Stimulated activated CD8-positive, alpha-beta memory T cell treated with anti-CD3 and anti-CD28 coated beads, Interleukin-15, amount 100 ng/mL, for 4 hours (primary cell): ENCODE data around the gene RELCH.
A peak's percentile ranks its signal among the peaks of the same experiment; 100 is the strongest.
"Not testable (repeated sequence)": the region's sequence is repeated elsewhere in the genome, so short reads cannot be mapped to it uniquely, and the experiment has no call there.

ENCODE experiments used
- DNase-seq, 2 donors: peaks; one replicate each; pipeline ENCODE4 v3.0.0-alpha.2; 2020; ENCODE audit warnings: low read depth in 2 of 2

RELCH gene, protein sequence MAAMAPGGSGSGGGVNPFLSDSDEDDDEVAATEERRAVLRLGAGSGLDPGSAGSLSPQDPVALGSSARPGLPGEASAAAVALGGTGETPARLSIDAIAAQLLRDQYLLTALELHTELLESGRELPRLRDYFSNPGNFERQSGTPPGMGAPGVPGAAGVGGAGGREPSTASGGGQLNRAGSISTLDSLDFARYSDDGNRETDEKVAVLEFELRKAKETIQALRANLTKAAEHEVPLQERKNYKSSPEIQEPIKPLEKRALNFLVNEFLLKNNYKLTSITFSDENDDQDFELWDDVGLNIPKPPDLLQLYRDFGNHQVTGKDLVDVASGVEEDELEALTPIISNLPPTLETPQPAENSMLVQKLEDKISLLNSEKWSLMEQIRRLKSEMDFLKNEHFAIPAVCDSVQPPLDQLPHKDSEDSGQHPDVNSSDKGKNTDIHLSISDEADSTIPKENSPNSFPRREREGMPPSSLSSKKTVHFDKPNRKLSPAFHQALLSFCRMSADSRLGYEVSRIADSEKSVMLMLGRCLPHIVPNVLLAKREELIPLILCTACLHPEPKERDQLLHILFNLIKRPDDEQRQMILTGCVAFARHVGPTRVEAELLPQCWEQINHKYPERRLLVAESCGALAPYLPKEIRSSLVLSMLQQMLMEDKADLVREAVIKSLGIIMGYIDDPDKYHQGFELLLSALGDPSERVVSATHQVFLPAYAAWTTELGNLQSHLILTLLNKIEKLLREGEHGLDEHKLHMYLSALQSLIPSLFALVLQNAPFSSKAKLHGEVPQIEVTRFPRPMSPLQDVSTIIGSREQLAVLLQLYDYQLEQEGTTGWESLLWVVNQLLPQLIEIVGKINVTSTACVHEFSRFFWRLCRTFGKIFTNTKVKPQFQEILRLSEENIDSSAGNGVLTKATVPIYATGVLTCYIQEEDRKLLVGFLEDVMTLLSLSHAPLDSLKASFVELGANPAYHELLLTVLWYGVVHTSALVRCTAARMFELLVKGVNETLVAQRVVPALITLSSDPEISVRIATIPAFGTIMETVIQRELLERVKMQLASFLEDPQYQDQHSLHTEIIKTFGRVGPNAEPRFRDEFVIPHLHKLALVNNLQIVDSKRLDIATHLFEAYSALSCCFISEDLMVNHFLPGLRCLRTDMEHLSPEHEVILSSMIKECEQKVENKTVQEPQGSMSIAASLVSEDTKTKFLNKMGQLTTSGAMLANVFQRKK

DNA sequence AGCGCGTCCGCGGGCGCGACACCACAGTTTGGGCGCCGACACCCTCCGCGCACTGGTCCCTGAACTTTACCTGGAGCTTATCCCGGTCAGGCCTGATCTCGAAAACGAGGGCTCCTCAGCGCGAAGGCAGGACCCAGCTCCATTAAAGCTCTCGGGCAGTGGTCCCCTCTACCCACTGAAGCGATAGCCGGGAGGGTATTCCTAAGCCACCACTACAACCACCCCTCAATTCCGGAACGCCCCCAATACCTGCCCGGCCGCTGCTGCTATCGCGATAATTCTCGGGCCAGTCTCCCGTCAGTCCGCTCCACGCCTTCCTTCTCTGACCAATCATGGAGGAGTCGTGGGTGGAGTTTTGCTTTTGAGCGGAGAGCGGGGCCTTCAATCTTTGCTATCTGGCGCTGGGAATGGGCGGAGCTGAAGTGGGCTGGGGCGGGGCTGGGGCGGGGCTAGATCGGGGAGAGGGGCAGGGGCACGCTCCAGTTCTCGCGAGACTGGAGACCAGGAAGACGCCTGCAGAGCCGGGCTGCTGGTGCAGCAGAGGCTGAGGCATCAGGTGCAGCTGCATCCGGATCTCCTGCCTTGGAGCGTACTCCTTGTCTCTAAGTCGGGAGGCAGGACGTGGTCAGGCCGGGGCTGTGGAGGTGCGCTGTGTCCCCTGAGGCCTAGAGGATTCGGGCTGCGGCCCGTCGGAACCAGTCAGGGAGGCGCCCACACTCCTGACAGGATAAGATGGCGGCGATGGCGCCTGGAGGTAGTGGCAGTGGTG lies at the start of gene RELCH, which contains the start of gene PIGN:
Gene RELCH, plus strand, starts transcription at position 482 of the 769 bp plus-strand sequence. Its CDS starts 251 bp downstream, at position 733.
Gene PIGN, minus strand, starts transcription at position 283 of the 769 bp plus-strand sequence. CDS start 25,703 bp downstream, outside the sequence.
- DNase-seq: peak; percentile 83 to 94

DNA sequence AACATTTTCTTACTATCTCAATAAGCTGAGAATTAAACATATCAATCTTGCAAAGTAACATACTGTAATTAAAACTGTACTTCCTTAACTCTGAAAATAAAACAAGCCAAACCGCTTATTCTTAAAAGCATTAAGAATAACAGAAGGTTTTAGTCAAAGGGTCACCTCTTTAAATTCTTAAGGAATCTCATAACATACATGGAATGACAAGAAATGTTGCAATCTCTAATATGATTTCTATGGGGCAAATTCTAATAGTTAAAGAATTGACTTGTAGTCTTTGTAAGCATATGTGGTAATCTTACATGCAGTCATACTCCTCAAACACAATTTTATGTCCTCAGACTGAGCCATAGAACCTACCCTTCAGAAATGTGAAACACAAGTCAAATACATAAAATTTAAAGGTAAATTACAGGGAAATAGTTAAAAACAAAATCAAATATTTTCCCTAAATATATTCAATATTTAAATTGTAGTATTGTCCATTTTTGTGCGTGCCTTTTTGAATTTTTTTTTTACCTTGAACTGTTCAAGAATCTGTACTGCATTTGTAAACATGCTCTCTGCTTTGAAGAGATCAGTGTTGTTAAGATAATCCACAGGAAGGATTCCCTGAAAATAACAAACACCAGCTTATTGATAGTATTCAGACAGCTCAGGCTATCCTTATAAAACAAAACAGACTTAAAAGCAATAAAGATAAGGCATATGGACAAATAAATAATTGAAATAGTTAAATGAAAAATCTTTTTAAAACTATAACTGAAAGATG lies 48.4 kb upstream of the RELCH start:
- no peak for DNase-seq

DNA sequence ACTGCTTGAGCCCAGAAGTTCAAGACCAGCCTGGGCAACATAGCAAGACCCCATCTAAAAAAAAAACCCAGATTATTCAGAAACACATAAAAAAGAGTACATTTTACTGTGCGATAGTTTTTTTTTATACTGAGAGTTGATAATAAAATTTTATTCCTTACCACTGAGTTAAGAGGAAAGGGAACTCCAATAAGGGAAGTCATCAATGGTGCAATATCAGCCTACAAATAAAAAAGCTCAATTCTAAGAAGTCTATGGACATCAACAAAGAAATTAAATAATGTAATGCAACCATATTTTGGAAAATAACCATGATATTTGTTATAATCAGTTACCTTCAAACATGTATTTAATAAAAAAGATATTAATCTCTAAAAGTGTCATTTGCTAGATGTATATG lies 46.8 kb upstream of the RELCH start:
- no peak for DNase-seq

DNA sequence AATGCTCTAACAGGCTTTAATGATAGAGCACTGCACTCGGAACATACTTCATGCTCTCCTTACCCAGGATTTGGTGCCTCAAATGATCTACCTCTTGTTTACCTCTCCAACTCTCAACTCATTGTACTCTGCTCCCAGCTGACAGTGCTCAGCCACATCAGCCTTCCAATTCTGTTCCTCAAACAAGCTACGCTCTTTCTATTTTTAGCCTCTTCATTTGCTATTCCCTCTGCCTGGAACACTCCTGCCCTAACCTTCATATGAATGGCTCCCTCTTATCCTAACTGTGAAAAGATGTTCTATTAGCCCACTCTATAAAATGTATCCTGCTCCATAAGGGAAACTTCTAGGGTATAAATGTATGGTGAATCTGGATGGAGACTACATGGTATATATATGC lies 42.7 kb upstream of the RELCH start:
- no peak for DNase-seq

DNA sequence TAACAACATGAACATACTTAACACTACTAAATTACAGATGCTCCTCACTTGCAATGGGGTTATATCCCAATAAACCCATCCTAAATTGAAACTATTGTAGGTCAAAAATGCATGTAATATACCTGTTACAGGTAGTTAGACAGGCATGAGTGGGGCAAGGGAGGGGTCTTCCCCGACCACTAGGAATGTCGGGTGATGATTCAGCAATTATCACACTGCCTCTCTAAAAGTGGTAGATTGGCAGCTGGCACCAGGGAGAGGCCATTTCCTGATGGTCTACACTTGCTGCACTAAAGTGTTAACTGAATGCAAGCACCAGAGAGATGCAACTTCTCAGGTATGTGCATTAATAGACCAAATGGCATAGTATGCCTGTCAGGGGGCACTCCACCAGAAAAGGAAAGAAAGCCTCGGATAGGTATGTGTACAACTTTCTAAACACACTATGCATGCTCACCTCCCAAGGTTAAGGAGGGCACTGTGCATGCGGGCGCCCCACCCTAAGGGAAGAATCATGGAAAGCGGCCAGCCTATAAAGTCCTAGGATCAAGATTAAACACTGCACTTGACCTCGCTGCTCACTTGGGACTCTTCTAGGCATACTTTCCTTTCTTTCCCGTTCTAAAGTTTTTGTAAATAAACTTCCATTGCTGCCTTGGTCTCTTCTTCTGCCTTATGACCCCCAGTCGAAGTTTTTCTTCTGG lies 35.8 kb upstream of the RELCH start:
- DNase-seq: no peak

DNA sequence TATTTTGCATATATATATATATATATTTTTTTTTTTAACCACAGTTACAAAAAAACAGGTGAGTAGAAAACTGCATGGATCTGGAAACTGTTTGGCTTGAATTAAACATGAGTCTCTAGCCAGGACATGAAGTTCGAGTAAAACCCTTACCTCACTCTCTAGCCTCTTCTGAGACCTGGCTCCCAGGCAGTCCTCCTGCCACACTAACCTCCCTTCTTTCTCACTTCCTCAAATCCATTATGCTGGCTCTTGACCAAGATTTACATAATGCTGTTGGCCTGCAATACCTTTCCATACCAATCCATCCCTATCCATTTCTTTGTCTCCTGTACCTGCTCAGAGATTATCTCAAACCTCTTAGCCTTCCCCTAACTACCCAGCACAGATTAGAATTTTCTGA lies 34.2 kb upstream of the RELCH start:
- no peak for DNase-seq

DNA sequence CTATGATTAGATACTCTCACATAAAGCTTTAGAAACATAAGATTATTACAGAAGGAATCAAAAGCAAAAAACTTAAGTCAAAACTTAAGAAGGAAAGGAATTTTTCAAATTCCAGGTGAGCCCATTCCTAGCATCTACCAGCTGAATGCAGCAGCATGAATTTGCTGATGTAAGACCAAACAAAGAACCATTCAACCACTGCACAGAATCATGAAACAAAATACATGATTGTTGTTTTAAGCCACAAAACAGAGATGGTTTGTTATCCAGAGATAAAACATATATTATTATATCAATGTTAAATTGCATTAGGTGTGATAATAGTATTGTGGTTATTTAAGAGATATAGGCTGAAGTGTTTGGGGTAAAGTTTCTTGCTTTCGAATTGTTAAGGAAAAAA lies 29.2 kb upstream of the RELCH start:
- DNase-seq: no peak

DNA sequence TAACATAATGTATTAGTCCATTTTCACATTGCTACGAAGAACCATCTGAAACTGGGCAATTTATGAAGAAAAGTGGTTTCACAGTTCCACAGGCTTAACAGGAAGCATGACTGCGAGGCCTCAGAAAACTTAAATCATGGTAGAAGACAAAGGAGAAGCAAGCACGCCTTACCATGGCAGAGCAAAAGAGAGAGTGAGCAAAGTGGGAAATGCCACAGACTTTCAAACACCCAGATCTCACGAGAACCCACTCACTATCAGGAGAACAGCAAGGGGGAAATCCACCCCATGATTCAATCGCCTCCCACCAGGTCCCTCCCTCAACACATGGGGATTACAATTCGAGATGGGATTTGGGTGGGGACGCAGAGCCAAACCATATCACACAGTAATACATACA lies 22.7 kb upstream of the RELCH start:
- DNase-seq: no peak

DNA sequence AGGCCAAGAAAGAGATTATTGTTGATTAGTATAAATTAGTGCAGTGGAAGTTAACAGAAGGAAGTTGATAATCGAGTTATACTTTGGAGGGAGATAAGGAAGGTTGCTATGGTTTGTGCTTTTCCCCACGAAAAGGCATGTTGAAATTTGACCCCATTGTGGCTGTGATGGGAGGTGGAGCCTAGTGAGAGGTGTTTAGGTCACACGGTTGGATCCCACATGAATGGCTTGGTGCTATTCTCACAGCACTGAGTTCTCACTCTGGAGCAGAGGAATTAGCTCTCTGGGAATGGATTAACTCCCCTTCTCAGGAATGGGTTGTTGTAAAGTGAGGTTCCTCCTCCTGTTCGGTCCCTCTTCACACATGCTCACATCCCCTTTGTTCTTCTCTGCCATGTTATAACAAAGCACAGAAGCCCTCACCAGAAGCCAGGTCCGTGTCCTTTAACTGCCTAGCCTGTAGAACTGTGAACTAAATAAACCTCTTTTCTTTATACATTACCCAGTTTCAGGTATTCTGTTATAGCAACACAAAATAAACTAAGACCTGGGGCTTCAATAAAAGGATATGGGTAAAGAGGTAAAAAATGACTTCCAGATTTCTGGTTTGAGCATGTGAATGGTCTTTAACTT lies 22.1 kb upstream of the RELCH start:
- no peak for DNase-seq

DNA sequence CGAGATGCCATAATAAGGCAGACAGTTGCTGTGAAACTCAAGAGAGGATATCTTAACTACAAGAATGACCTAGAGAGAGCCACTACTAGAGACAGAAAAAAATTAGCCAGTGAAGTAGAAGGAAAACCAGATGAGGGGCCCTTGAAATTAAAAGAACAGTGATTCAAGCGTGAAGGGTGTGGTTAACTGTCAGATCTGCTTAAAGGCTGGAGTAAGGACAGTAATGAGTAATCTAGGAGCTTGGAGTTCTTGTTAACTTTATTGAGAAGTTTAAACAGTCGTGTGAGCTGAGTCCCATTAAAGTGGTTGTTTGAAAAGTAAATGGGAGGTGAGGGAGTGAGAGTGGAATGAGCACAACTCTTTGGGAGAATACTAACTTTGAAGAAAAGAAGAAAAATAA lies 21.5 kb upstream of the RELCH start:
- DNase-seq: no peak

DNA sequence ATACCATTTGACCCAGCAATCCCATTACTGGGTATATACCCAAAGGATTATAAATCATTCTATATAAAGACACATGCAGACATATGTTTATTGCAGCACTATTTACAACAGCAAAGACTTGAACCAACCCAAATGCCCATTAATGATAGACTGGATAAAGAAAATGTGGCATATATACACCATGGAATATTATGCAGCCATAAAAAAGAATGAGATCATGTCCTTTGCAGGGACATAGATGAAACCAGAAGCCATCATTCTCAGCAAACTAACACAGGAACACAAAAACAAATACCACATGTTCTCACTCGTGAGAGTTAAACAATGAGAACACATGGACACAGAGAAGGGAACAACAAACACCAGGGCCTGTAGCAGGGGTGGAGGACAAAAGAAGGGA lies 20.5 kb upstream of the RELCH start:
- DNase-seq: not testable (repeated sequence)

DNA sequence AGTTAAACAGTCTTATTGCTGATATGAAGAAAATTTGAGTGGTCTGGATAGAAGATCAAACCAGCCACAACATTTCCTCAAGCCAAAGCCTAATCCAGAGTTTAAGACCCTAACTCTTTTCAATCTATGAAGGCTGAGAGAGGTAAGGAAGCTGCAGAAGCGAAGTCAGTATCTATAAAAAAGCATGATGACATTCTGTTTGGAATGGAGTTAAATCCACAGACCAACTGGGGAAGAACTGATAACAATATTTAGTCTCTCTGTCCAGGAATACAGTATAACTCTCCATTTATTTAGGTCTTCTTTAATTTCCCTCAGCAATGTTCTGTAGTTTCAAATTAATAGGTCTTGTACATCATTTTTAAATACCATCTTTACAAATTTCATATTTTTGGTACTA lies 16.2 kb upstream of the RELCH start:
- DNase-seq: no peak

DNA sequence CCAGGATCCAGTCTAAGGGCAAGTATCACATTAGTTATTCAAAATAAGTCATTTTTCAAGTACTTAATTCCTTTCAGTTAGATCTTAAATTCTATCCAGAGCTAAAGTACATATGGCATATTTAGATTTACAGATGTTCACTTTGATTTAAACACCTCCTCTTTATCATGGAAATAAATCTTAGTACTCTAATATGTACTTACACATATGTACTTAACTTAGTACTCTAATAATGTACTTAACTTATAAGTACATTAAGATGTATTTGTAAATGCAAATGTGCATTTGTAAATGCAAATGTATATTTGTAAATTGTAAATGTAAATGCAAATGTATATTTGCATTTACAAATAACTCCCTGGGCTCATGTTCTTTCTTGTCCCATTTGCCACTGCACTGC lies 14.8 kb upstream of the RELCH start:
- DNase-seq: no peak

DNA sequence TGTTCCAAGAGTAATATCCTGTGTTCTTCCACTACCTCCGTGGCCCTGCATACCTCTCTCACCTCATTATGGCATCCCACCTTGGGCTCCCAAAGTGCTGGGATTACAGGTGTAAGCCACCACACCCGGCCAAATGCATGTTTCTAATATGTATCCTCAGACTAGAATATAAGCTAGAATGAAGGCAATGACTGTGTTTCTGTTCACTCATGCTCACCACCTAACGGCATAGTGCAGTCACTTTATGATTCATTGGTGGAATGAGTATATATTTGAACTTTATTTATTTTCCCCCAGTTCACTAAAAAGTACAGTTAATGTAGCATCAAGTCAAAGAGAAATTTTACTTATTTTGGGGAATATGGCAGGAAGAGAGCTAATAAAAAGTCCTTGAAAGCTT lies 11.5 kb upstream of the RELCH start:
- DNase-seq: no peak

DNA sequence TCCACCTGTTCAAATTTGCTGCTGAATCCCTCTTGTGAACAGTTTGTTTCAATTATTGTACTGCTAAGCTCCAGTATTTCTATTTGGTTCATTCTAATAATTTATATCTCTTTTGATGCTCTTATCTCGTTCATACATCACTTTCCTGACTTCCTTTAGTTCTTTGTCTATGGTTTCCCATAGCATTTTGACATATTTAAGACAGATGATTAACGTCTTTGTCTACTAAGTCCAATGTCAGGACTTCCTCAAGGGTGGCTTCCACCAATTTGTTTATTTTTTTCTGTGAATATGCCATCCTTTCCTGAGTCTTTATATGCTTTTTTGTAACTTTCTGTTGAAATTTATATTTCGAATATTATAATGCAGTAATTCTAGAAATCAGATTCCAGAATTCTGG lies 9.8 kb upstream of the RELCH start:
- no peak for DNase-seq

DNA sequence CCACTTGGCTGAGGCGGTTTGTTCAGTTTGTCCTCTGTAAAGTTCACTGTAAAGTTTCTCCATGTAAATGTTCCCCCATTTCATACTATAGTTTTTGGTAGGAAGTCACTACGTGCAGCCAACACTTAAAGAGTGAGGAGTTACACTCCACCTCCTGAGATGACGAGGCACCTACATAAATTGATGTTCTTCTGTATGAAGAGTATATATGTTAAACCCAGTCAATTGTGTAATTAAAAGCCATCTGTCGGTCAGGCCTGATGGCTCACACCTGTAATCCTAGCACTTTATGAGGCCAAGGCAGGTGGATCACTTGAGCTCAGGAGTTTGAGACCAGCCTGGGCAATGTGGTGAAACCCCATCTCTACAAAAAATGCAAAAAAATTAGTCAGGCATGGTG lies 7.8 kb upstream of the RELCH start:
- no peak for DNase-seq

DNA sequence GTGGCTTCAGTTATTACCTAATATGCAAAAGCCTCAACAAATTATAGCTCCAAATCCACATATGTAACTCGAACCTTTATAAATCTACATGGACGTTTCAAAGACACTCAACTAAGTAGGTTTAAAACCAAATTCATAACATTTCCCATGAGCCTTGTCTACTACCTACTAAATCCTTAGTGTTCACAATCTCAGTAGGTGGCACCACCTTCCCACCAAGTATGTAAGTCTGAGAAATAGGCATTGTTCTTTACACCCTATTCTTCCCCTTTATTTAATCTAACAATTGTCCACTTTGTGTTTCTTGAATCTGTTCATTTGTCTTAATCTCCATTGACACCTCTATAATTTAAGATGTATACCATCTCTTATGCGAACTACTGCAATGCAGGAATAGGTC lies 4.8 kb upstream of the RELCH start:
- DNase-seq: no peak

DNA sequence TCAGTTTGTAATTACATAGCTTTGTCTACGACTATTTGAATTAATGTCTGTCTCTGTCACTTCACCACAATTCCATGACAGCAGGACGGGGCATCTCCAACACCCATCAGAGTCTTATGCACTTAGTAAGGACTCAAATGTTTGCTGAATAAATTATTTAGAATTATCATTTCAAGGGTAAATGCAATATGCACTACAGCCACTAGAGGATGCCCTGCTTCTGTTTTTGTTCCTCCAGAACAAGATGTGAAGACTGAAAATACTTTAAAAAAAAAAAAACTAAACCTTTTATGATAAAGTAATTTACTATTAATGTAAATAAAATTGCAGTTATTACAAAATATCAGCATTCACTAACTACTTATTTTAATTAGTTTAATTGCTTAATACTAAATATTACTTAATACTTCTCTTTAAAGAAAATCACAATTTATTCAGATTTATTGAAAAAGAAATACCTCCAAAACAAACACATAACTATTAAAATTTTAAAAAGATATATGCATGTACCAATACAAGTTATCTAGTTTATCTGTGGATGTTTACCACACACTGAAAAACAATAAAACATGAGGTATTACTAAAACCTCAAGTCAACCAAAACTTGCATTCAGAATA lies 3.4 kb upstream of the RELCH start:
- no peak for DNase-seq

DNA sequence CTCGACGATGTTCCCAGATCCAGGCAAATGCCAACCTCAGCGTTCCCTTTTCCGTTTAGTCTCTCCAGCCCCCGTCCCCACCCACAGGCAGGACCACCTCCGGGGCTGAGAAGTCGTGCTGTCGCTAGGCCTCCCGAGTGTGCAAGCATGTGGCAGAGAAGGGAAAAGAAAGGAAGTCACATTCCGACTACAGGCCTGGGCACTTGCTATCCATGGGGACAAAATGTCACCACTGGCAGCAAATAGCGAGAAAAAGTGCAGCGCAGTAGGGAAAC lies 619 bp upstream of the RELCH start:
- no peak for DNase-seq
